HepG2 (cell line): Measurements from ENCODE around the gene MAML1. TPM values are rescaled to one million over a fixed set of nuclear protein-coding genes. Genes with fewer than 3 reads are reported as not detected.

Experiments used
- CHCHD3 ChIP-seq: sonication (generic); formaldehyde crosslinking; IDR thresholded peaks from 2 replicates; pipeline ENCODE4 v1.8.0; 2022; ENCODE audit warnings: mild to moderate bottlenecking, missing genetic modification reagents, moderate library complexity
- FOXJ3 ChIP-seq: sonication (generic); formaldehyde crosslinking; IDR thresholded peaks from 2 replicates; pipeline ENCODE4 v1.4.0; 2020; ENCODE audit warnings: missing genetic modification reagents, mild to moderate bottlenecking, borderline replicate concordance
- HOXD1 ChIP-seq: sonication (generic); formaldehyde crosslinking; IDR thresholded peaks from 2 replicates; pipeline ENCODE4 v1.5.0; 2020; ENCODE audit warnings: missing genetic modification reagents
- KLF6 ChIP-seq: IDR thresholded peaks from 2 replicates; pipeline ENCODE4 v1.8.0; 2016; ENCODE audit warnings: missing biosample characterization, missing genetic modification reagents
- NBN ChIP-seq: fragments of 450-650 bp; conservative IDR thresholded peaks from 2 replicates; pipeline ENCODE4 v1.6.1; 2017
- NFRKB ChIP-seq: fragments of 450-650 bp; IDR thresholded peaks from 2 replicates; pipeline ENCODE4 v1.6.1; 2017
- REXO4 ChIP-seq: sonication (generic); formaldehyde crosslinking; IDR thresholded peaks from 2 replicates; pipeline ENCODE4 v1.8.0; 2022; ENCODE audit warnings: missing genetic modification reagents, mild to moderate bottlenecking, borderline replicate concordance
- TGIF2 ChIP-seq: IDR thresholded peaks from 2 replicates; pipeline ENCODE4 v1.6.1; 2016; ENCODE audit warnings: control low read depth, missing compliant biosample characterization
- U2AF2 ChIP-seq: fragments of 200-400 bp; formaldehyde crosslinking; IDR thresholded peaks from 2 replicates; pipeline ENCODE4 v1.6.1; 2017; ENCODE audit warnings: low read depth, mild to moderate bottlenecking, low read length
- WIZ ChIP-seq: sonication (generic); formaldehyde crosslinking; IDR thresholded peaks from 2 replicates; pipeline ENCODE4 v1.5.1; 2020; ENCODE audit warnings: mild to moderate bottlenecking, missing genetic modification reagents
- ZFP62 ChIP-seq: sonication (generic); formaldehyde crosslinking; IDR thresholded peaks from 2 replicates; pipeline ENCODE4 v1.4.0; 2020; ENCODE audit warnings: missing genetic modification reagents
- ZNF17 ChIP-seq: sonication (generic); formaldehyde crosslinking; IDR thresholded peaks from 2 replicates; pipeline ENCODE4 v1.5.0; 2020; ENCODE audit warnings: mild to moderate bottlenecking, missing genetic modification reagents
- ZNF292 ChIP-seq: sonication (generic); formaldehyde crosslinking; IDR thresholded peaks from 2 replicates; pipeline ENCODE4 v1.8.1; 2022; ENCODE audit warnings: mild to moderate bottlenecking, low read depth, missing genetic modification reagents, borderline replicate concordance
- ZNF569 ChIP-seq: sonication (generic); formaldehyde crosslinking; IDR thresholded peaks from 2 replicates; pipeline ENCODE4 v1.5.0; 2020; ENCODE audit warnings: mild to moderate bottlenecking, missing genetic modification reagents, moderate library complexity, borderline replicate concordance
- ZNF773 ChIP-seq: sonication (generic); formaldehyde crosslinking; IDR thresholded peaks from 2 replicates; pipeline ENCODE4 v1.4.0; 2020; ENCODE audit warnings: missing genetic modification reagents, borderline replicate concordance
- polyA plus RNA-seq, 8 experiments: library from polyadenylated mRNA; depleted of rRNA in 3 of 8; stranded (reverse) in 7 of 8; unstranded in 1 of 8; fragments of >200 nt; fragmentation: Illumina TruSeq in 4 of 8; extraction: Trizol in 4 of 8; gene quantifications; 2 replicates each; pipeline versions ENCODE4 v1.2.1 to v1.2.3, GENCODE V29; 2011 to 2016; ENCODE audit warnings: low read depth in 4 of 8, missing spikeins in 1 of 8, mixed read lengths in 1 of 8; ENCODE audit not compliant: insufficient read depth in 1 of 8
- total RNA-seq, 5 experiments: library from RNA; depleted of rRNA; stranded (reverse); fragments of >200 nt; fragmentation: Illumina TruSeq; extraction: Trizol; gene quantifications; 2 replicates each; pipeline ENCODE4 v1.2.3, GENCODE V29; 2016; ENCODE audit warnings: low read depth in 1 of 5
- TF ChIP-seq, protein P1 (sequence below): sonication (generic); formaldehyde crosslinking; IDR thresholded peaks from 2 replicates; pipeline ENCODE4 v1.5.1; 2020; ENCODE audit warnings: mild to moderate bottlenecking, missing genetic modification reagents, borderline replicate concordance
- TF ChIP-seq, protein P2 (sequence below): sonication (generic); formaldehyde crosslinking; IDR thresholded peaks from 2 replicates; pipeline ENCODE4 v1.4.0; 2020; ENCODE audit warnings: mild to moderate bottlenecking, missing genetic modification reagents
- TF ChIP-seq, protein P3 (sequence below): sonication (generic); formaldehyde crosslinking; conservative IDR thresholded peaks from 2 replicates; pipeline ENCODE4 v1.4.0; 2020; ENCODE audit warnings: mild to moderate bottlenecking, missing genetic modification reagents, moderate library complexity
- TF ChIP-seq, protein P4 (sequence below): sonication (generic); formaldehyde crosslinking; IDR thresholded peaks from 2 replicates; pipeline ENCODE4; 2020; ENCODE audit warnings: missing genetic modification reagents, mild to moderate bottlenecking, borderline replicate concordance

MAML1 gene
- total and polyA plus RNA-seq, 2 of the 13 experiments (the other 11 are each of a cell fraction or from before 2014, with no cell fraction given): 10.0 to 10.8 TPM

DNA sequence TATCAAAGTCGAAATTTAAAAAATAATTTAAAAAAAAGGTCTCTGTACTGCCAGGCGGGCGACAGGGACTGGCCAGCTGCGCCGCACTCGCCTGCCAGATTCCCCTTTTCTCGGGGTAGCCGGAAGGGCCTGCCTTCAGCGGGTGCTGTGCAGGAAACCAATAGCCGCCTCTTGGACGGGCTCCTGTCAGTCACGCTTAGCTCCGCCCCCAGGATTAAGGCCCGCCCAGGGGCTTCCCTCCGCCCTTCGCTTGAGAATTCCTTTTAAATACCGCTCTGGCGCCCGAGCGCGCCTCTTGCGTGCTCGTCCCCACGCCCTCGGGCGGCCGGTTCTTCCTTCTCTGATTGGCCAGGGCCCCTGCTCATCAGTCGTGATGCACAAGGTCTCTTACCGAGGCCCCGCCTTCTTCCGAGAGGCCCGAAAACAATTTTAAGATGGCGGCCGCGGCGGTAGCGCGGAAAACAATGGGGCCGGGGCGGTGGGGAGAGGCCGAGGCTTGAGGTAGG lies at the start of gene MAML1 (continued):
- TF ChIP-seq, protein P1, sequence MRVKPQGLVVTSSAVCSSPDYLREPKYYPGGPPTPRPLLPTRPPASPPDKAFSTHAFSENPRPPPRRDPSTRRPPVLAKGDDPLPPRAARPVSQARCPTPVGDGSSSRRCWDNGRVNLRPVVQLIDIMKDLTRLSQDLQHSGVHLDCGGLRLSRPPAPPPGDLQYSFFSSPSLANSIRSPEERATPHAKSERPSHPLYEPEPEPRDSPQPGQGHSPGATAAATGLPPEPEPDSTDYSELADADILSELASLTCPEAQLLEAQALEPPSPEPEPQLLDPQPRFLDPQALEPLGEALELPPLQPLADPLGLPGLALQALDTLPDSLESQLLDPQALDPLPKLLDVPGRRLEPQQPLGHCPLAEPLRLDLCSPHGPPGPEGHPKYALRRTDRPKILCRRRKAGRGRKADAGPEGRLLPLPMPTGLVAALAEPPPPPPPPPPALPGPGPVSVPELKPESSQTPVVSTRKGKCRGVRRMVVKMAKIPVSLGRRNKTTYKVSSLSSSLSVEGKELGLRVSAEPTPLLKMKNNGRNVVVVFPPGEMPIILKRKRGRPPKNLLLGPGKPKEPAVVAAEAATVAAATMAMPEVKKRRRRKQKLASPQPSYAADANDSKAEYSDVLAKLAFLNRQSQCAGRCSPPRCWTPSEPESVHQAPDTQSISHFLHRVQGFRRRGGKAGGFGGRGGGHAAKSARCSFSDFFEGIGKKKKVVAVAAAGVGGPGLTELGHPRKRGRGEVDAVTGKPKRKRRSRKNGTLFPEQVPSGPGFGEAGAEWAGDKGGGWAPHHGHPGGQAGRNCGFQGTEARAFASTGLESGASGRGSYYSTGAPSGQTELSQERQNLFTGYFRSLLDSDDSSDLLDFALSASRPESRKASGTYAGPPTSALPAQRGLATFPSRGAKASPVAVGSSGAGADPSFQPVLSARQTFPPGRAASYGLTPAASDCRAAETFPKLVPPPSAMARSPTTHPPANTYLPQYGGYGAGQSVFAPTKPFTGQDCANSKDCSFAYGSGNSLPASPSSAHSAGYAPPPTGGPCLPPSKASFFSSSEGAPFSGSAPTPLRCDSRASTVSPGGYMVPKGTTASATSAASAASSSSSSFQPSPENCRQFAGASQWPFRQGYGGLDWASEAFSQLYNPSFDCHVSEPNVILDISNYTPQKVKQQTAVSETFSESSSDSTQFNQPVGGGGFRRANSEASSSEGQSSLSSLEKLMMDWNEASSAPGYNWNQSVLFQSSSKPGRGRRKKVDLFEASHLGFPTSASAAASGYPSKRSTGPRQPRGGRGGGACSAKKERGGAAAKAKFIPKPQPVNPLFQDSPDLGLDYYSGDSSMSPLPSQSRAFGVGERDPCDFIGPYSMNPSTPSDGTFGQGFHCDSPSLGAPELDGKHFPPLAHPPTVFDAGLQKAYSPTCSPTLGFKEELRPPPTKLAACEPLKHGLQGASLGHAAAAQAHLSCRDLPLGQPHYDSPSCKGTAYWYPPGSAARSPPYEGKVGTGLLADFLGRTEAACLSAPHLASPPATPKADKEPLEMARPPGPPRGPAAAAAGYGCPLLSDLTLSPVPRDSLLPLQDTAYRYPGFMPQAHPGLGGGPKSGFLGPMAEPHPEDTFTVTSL (CRISPR knock-in tag): no peak
- TF ChIP-seq ZNF17 (no peak), U2AF2 (no peak), ZFP62 (CRISPR knock-in tag) (no peak), ZNF569 (no peak), NBN (no peak), NFRKB (0 out of 2 replicates have a peak, but pooled peaks have one; percentile 27), ZNF292 (no peak), REXO4 (no peak), FOXJ3 (CRISPR knock-in tag) (no peak), TGIF2 (CRISPR knock-in tag) (peak; percentile 74), CHCHD3 (CRISPR knock-in tag) (no peak), ZNF773 (0 out of 2 replicates have a peak, but pooled peaks have one; percentile 15), KLF6 (no peak), HOXD1 (no peak), WIZ (CRISPR knock-in tag) (no peak)
- TF ChIP-seq, protein P2, sequence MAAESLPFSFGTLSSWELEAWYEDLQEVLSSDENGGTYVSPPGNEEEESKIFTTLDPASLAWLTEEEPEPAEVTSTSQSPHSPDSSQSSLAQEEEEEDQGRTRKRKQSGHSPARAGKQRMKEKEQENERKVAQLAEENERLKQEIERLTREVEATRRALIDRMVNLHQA (CRISPR knock-in tag): no peak
- TF ChIP-seq, protein P3, sequence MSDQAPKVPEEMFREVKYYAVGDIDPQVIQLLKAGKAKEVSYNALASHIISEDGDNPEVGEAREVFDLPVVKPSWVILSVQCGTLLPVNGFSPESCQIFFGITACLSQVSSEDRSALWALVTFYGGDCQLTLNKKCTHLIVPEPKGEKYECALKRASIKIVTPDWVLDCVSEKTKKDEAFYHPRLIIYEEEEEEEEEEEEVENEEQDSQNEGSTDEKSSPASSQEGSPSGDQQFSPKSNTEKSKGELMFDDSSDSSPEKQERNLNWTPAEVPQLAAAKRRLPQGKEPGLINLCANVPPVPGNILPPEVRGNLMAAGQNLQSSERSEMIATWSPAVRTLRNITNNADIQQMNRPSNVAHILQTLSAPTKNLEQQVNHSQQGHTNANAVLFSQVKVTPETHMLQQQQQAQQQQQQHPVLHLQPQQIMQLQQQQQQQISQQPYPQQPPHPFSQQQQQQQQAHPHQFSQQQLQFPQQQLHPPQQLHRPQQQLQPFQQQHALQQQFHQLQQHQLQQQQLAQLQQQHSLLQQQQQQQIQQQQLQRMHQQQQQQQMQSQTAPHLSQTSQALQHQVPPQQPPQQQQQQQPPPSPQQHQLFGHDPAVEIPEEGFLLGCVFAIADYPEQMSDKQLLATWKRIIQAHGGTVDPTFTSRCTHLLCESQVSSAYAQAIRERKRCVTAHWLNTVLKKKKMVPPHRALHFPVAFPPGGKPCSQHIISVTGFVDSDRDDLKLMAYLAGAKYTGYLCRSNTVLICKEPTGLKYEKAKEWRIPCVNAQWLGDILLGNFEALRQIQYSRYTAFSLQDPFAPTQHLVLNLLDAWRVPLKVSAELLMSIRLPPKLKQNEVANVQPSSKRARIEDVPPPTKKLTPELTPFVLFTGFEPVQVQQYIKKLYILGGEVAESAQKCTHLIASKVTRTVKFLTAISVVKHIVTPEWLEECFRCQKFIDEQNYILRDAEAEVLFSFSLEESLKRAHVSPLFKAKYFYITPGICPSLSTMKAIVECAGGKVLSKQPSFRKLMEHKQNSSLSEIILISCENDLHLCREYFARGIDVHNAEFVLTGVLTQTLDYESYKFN (CRISPR knock-in tag): no peak
- TF ChIP-seq, protein P4, sequence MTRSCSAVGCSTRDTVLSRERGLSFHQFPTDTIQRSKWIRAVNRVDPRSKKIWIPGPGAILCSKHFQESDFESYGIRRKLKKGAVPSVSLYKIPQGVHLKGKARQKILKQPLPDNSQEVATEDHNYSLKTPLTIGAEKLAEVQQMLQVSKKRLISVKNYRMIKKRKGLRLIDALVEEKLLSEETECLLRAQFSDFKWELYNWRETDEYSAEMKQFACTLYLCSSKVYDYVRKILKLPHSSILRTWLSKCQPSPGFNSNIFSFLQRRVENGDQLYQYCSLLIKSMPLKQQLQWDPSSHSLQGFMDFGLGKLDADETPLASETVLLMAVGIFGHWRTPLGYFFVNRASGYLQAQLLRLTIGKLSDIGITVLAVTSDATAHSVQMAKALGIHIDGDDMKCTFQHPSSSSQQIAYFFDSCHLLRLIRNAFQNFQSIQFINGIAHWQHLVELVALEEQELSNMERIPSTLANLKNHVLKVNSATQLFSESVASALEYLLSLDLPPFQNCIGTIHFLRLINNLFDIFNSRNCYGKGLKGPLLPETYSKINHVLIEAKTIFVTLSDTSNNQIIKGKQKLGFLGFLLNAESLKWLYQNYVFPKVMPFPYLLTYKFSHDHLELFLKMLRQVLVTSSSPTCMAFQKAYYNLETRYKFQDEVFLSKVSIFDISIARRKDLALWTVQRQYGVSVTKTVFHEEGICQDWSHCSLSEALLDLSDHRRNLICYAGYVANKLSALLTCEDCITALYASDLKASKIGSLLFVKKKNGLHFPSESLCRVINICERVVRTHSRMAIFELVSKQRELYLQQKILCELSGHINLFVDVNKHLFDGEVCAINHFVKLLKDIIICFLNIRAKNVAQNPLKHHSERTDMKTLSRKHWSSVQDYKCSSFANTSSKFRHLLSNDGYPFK (CRISPR knock-in tag): no peak; the same call in 1 of the 2 replicates
